Fibroblast of lung (primary cell): ENCODE measurements around the gene HOXB5. TPM values are rescaled to one million over a fixed set of nuclear protein-coding genes. Genes with fewer than 3 reads are reported as not detected.

Experiments
- DNase-seq, 2 donors: peaks; one replicate each; pipeline versions ENCODE4 v3.0.0 to v3.0.0-alpha.2; 2010; ENCODE audit warnings: low read depth in 2 of 2
- H2AFZ ChIP-seq: 2 replicates; pipeline ENCODE4 v1.5.1; 2012; ENCODE audit warnings: low read length, control low read depth, inconsistent platforms
- H3K27ac ChIP-seq: 2 replicates; pipeline ENCODE4 v1.5.1; 2011; ENCODE audit warnings: low read length, control low read depth; ENCODE audit not compliant: insufficient read depth
- H3K27me3 ChIP-seq: 2 replicates; pipeline ENCODE4 v1.5.1; 2011; ENCODE audit warnings: mild to moderate bottlenecking, low read length; ENCODE audit not compliant: control insufficient read depth, insufficient read depth
- H3K36me3 ChIP-seq: 2 replicates; pipeline ENCODE4 v1.5.1; 2011; ENCODE audit warnings: low read length; ENCODE audit not compliant: control insufficient read depth, insufficient read depth
- H3K4me1 ChIP-seq: 2 replicates; pipeline ENCODE4 v1.5.1; 2011; ENCODE audit warnings: low read length; ENCODE audit not compliant: control insufficient read depth, insufficient read depth; ENCODE audit errors: extremely low read depth
- H3K4me2 ChIP-seq: 2 replicates; pipeline ENCODE4 v1.5.1; 2011; ENCODE audit warnings: low read length, control low read depth; ENCODE audit not compliant: insufficient read depth; ENCODE audit errors: extremely low read depth
- H3K4me3 ChIP-seq, 4 experiments: fragments of 200-600 bp in 1 of 4; sonication (generic) in 1 of 4; replicated peaks in 1 of 4; 2 replicates each; pipeline ENCODE4 v1.5.1; 2011 to 2016; ENCODE audit warnings: low read length in 4 of 4, low read depth in 3 of 4, mild to moderate bottlenecking in 3 of 4, control low read depth in 2 of 4, inconsistent platforms in 1 of 4, mixed read lengths in 1 of 4; ENCODE audit not compliant: insufficient read depth in 1 of 4; ENCODE audit errors: control extremely low read depth in 1 of 4
- H3K79me2 ChIP-seq: 2 replicates; pipeline ENCODE4 v1.5.1; 2012; ENCODE audit warnings: mild to moderate bottlenecking, low read length, inconsistent platforms; ENCODE audit not compliant: control insufficient read depth, insufficient read depth
- H3K9ac ChIP-seq: 2 replicates; pipeline ENCODE4 v1.5.1; 2011; ENCODE audit warnings: mild to moderate bottlenecking, low read length, control low read depth; ENCODE audit not compliant: insufficient read depth
- H3K9me3 ChIP-seq: 2 replicates; pipeline ENCODE4 v1.5.1; 2012; ENCODE audit warnings: low read depth, low read length; ENCODE audit not compliant: control insufficient read depth, insufficient read depth
- H4K20me1 ChIP-seq: 2 replicates; pipeline ENCODE4 v1.5.1; 2011; ENCODE audit warnings: low read length; ENCODE audit not compliant: control insufficient read depth, insufficient read depth; ENCODE audit errors: extremely low read depth
- EZH2 ChIP-seq: IDR thresholded peaks from 2 replicates; pipeline ENCODE4 v1.5.1; 2012; ENCODE audit warnings: low read length, control low read depth, mild to moderate bottlenecking; ENCODE audit errors: missing control alignments
- polyA plus RNA-seq, 2 donors: library from polyadenylated mRNA; depleted of rRNA in 1 of 2; stranded (reverse) in 1 of 2; unstranded in 1 of 2; fragments of >200 nt; gene quantifications; 2 replicates each; pipeline ENCODE4 v1.2.1, GENCODE V29; 2011 to 2012; ENCODE audit warnings: missing spikeins in 1 of 2
- total RNA-seq: library from RNA; depleted of rRNA; stranded (reverse); fragments of >200 nt; gene quantifications from 2 replicates; pipeline ENCODE4 v1.2.1, GENCODE V29; 2014
- TF ChIP-seq, protein P1 (sequence below), 2 donors: IDR thresholded peaks in 1 of 2; conservative IDR thresholded peaks in 1 of 2; 1 replicate in 1 of 2; 2 replicates in 1 of 2; pipeline ENCODE4 v1.5.1; 2011 to 2012; ENCODE audit warnings: low read length in 2 of 2, control low read depth in 1 of 2, inconsistent platforms in 1 of 2, low read depth in 1 of 2, mild to moderate bottlenecking in 1 of 2

The HOXB5 gene
- total and polyA plus RNA-seq, 2 donors (not counting 1 experiment from before 2014, with no cell fraction given), result 2.1 to 9.4 TPM

DNA sequence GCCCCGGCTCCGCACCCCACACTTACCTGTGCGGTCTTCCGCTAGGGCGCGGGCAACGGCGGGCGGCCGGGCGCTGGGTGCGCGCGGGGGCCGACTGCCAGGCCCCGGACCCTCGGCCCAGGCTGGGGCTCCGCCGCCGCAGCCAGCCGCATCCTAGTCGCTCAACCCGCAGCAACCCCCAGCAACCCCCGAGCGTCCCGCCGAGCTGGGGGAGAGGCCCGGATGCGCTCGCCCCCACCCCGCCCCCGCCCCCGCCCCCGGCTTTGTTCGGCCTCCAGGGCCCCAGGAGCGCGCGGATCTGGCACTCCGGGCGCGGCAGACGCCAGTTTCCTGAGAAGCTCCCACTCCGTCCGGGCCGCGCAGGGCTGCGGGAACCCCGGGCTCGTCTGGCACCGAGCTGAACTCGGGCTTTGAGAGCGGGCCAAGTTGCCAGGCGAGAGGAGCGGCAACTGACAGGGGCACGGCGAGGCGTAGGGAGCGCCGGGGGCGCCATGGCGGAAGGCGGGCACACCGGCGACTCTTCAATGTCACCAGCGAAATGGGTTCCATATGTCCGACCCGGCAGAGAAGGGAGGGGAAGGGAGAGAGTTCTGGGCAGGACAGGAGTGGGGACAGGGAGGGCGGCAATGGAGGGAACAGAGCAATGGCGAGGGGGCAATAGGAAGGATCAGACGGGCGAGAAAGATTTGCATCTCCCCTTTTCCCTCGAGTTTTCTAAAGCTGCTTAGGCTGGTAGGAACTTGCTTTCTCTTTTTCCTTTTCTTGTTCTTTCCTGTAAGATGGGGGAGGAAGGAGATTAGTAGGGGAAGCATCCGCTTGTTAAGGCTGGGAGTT, 29.2 kb downstream of the HOXB5 start:
- H3K9me3 ChIP-seq, result no peaks in the 10 kb centered on the region
- peak overlapping the region; percentile 59 to 98 (median 65) for H3K4me3 ChIP-seq
- H3K4me1 ChIP-seq, result peaks cover 52% of the 10 kb centered on the region
- peaks cover 99% of the 10 kb centered on the region for H3K79me2 ChIP-seq
- peak overlapping the region; percentile 86 for H3K27ac ChIP-seq
- H3K4me2 ChIP-seq, result peak overlapping the region; percentile 95
- no peak for TF ChIP-seq EZH2
- TF ChIP-seq, protein P1, sequence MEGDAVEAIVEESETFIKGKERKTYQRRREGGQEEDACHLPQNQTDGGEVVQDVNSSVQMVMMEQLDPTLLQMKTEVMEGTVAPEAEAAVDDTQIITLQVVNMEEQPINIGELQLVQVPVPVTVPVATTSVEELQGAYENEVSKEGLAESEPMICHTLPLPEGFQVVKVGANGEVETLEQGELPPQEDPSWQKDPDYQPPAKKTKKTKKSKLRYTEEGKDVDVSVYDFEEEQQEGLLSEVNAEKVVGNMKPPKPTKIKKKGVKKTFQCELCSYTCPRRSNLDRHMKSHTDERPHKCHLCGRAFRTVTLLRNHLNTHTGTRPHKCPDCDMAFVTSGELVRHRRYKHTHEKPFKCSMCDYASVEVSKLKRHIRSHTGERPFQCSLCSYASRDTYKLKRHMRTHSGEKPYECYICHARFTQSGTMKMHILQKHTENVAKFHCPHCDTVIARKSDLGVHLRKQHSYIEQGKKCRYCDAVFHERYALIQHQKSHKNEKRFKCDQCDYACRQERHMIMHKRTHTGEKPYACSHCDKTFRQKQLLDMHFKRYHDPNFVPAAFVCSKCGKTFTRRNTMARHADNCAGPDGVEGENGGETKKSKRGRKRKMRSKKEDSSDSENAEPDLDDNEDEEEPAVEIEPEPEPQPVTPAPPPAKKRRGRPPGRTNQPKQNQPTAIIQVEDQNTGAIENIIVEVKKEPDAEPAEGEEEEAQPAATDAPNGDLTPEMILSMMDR (conservative IDR thresholded peaks at IDR 0.05 in 1 of 2, IDR thresholded peaks at IDR 0.05 in 1 of 2; ENCODE audit: low read depth in 1 of 2, low read length in 2 of 2), result no peak
- no peak overlapping the region for H2AFZ ChIP-seq
- H3K36me3 ChIP-seq, result peaks cover 16% of the 10 kb centered on the region
- no peaks in the 10 kb centered on the region for H4K20me1 ChIP-seq
- DNase-seq, result peak in 1 of 2 donors; percentile 39
- no peaks in the 10 kb centered on the region for H3K27me3 ChIP-seq
- peak overlapping the region; percentile 75 for H3K9ac ChIP-seq

DNA sequence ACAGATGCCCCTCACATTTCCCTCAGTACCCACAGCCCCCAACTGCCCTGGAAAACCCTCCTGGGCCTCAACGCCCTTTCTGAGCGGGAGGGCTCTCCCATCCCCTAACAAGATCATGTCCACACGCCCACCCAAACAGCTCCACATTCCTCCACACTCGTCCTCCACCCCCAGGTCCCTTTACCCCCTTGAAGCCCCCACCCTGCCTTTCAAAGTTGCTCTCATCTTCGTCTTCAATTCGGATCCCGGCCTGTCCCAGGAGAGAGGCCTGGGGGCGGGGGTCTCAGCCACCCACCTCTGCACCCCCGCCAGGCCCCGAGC, 29.8 kb downstream of the HOXB5 start:
- Histone ChIP-seq H3K9ac (peak overlapping the region; percentile 40), H3K27me3 (no peaks in the 10 kb centered on the region), H3K36me3 (peaks cover 15% of the 10 kb centered on the region), H3K79me2 (peaks cover 99% of the 10 kb centered on the region), H3K4me1 (peaks cover 56% of the 10 kb centered on the region), H3K27ac (peak overlapping the region; percentile 1), H2AFZ (no peak overlapping the region), H4K20me1 (no peaks in the 10 kb centered on the region), H3K4me2 (peak overlapping the region; percentile 60), H3K4me3 (peak overlapping the region; percentile 42 to 98 (median 56)), H3K9me3 (no peaks in the 10 kb centered on the region)
- no peak for DNase-seq
- TF ChIP-seq EZH2, result no peak

DNA sequence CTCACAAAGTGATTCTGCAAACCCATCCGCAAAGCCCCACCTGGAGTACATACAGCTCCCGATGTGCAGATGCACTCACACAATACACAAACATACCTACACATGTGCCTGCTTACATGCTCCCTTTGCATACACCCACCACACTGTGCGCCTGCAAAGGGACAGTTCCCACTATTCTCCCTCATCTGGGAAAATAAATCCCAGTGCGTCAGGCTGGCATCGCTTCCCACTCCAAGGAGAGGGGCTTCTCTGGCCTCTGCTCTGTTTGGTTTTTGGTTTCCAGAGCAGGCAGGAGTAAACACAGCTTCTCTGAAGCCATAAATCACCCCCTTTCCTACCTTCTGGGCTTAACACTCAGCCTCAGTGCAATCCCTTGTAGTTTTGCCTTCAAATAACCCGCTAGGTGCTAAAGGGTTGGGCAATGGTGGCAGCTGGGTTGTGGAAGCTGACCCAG, 30.2 kb downstream of the HOXB5 start:
- Histone ChIP-seq H3K36me3 (peaks cover 15% of the 10 kb centered on the region), H3K9ac (no peak overlapping the region), H3K27ac (peak overlapping the region; percentile 1), H4K20me1 (no peaks in the 10 kb centered on the region), H3K4me1 (peaks cover 60% of the 10 kb centered on the region), H3K27me3 (no peaks in the 10 kb centered on the region), H3K4me2 (peak overlapping the region; percentile 60), H3K79me2 (peaks cover 99% of the 10 kb centered on the region), H3K9me3 (no peaks in the 10 kb centered on the region), H2AFZ (no peak overlapping the region), H3K4me3 (peak overlapping the region; percentile 42 to 98 (median 56))
- DNase-seq, result peak; percentile 49 to 75
- TF ChIP-seq, protein P1 (conservative IDR thresholded peaks at IDR 0.05 in 1 of 2, IDR thresholded peaks at IDR 0.05 in 1 of 2; ENCODE audit: low read depth in 1 of 2, low read length in 2 of 2), result no peak
- no peak for TF ChIP-seq EZH2
